Measurements from ENCODE around the gene FAR2. TPM values are rescaled to one million over a fixed set of nuclear protein-coding genes. Genes with fewer than 3 reads are reported as not detected.
A peak's percentile ranks its signal among the peaks of the same experiment; 100 is the strongest.
"Not testable (repeated sequence)": the region's sequence is repeated elsewhere in the genome, so short reads cannot be mapped to it uniquely, and the experiment has no call there.

Gene FAR2
- total RNA-seq, 1 experiment from 2014 or later = 16.2 TPM

GRCh38 chr12:29374012-29374411, 224.9 kb downstream of the FAR2 start:
- H3K27me3 ChIP-seq (ENCODE audit: control insufficient read depth, insufficient read depth, low read length) = no peaks in the 10 kb centered on the region
- DNase-seq = no peak
- H3K36me3 ChIP-seq (replicated peaks; ENCODE audit: control insufficient read depth, insufficient read depth, low read length) = no peaks in the 10 kb centered on the region; the same call in none of the 2 replicates
- no peak overlapping the region for H3K4me3 ChIP-seq (ENCODE audit: insufficient read depth, low read depth, low read length)

- H3K4me3 ChIP-seq (ENCODE audit: insufficient read depth, low read depth, low read length) = no peak overlapping the region
- H3K27me3 ChIP-seq (ENCODE audit: control insufficient read depth, insufficient read depth, low read length) = no peaks in the 10 kb centered on the region
- DNase-seq = no peak
- H3K36me3 ChIP-seq (replicated peaks; ENCODE audit: control insufficient read depth, insufficient read depth, low read length) = no peaks in the 10 kb centered on the region; the same call in 1 of the 2 replicates
Observed at GRCh38 chr12:29374913-29375312, 225.8 kb downstream of the FAR2 start.

DNA sequence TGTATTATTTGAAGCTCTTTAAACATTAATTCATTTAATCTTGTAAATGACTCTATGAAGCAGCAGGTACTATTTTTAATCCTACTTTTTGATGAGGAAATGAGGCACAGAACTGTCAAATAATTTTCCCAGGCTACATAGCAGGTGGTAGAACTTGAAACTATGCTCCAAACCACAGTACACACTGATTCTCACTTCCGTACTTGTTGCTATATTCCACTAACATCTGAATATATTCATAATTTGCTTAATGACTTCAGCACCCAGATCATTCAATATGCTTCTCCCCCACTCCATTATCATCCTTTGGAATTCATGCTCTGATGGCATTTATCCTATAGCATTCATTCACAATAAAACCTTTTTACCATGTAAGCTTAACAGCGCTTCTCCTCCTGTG, 227.0 kb downstream of the FAR2 start:
- no peak for DNase-seq
- no peak overlapping the region for H3K4me3 ChIP-seq (ENCODE audit: insufficient read depth, low read depth, low read length)
- no peaks in the 10 kb centered on the region for H3K27me3 ChIP-seq (ENCODE audit: control insufficient read depth, insufficient read depth, low read length)
- H3K36me3 ChIP-seq (replicated peaks; ENCODE audit: control insufficient read depth, insufficient read depth, low read length) = no peaks in the 10 kb centered on the region; the same call in 1 of the 2 replicates

DNA sequence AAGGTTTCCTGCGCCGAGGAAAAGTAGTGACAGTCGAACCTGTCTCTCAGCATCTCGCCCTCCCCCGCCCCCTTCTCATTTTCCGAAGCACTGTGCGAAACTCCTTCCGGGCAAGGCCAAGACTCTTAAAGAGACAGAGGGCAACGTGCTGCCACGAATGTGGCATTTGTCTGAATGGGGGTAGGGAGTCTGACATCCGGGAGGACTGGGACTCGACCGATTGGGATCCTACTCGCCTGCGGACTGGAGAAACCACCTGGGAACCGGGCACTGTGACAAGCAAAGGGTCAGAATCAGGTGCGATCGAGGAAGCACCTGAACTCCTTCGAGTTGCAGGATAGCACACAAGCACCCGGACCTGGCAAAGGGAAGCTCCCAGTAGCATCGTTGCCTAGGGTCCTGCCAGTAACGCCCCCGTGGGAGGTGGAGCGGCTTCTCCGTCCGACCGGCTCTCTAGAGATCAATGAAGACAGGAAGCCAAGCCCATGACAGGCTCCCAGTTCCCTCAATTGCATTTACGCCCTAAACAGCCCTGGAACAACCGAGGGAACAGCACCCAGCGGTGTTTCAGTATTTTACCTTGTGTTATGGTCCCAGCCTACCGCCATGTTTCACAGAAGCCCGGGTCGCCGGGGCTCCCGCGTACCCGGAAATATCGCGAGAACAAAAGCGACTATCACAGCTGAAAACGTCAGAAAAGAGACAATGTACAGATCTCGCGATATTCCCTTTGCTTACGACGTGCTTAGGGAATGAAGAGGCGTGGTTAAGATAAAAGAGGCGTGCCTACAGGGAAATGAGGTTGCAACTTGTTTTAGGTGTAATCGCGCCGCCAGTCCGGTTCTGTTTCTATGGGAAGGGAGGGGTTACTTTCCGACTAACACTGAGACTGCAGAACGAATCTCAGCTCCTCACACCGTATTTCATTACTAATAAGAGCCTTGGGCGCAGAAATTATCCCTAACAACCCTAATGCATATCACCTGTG, 231.8 kb downstream of the FAR2 start, which contains the start of gene ERGIC2:
ERGIC2 (minus strand) TSS at position 637 of the 988 bp plus-strand sequence. CDS start 9,539 bp downstream, outside the sequence.
- peak; percentile 72 for DNase-seq
- Histone ChIP-seq H3K4me3 (ENCODE audit: insufficient read depth, low read depth, low read length) (peak within 1 kb of the TSS; percentile 96), H3K27me3 (ENCODE audit: control insufficient read depth, insufficient read depth, low read length) (no peaks in the 10 kb centered on the region), H3K36me3 (replicated peaks; ENCODE audit: control insufficient read depth, insufficient read depth, low read length) (no peaks in the 10 kb centered on the region)

GRCh38 chr12:29382251-29382650, 233.2 kb downstream of the FAR2 start:
- no peak for DNase-seq
- Histone ChIP-seq H3K4me3 (ENCODE audit: insufficient read depth, low read depth, low read length) (no peak overlapping the region), H3K36me3 (replicated peaks; ENCODE audit: control insufficient read depth, insufficient read depth, low read length) (no peaks in the 10 kb centered on the region), H3K27me3 (ENCODE audit: control insufficient read depth, insufficient read depth, low read length) (no peaks in the 10 kb centered on the region)

GRCh38 chr12:29385194-29385593, 236.1 kb downstream of the FAR2 start:
- not testable (repeated sequence) for DNase-seq; H3K4me3 ChIP-seq (ENCODE audit: insufficient read depth, low read depth, low read length); H3K27me3 ChIP-seq (ENCODE audit: control insufficient read depth, insufficient read depth, low read length); H3K36me3 ChIP-seq (replicated peaks; ENCODE audit: control insufficient read depth, insufficient read depth, low read length)

Other genes starting within 250 kb of the FAR2 start
- gene ERGIC2, start 231.9 kb downstream of the FAR2 start, total RNA-seq (2014; rRNA removed; shearing (Covaris generic)) = 70.8 and 71.3 TPM in 2 replicates